ENCODE measurements around the gene AFF1. TPM values are rescaled to one million over a fixed set of nuclear protein-coding genes. Genes with fewer than 3 reads are reported as not detected.

The AFF1 gene
- total RNA-seq, 1 donor from 2014 or later, result 99.9 TPM

DNA sequence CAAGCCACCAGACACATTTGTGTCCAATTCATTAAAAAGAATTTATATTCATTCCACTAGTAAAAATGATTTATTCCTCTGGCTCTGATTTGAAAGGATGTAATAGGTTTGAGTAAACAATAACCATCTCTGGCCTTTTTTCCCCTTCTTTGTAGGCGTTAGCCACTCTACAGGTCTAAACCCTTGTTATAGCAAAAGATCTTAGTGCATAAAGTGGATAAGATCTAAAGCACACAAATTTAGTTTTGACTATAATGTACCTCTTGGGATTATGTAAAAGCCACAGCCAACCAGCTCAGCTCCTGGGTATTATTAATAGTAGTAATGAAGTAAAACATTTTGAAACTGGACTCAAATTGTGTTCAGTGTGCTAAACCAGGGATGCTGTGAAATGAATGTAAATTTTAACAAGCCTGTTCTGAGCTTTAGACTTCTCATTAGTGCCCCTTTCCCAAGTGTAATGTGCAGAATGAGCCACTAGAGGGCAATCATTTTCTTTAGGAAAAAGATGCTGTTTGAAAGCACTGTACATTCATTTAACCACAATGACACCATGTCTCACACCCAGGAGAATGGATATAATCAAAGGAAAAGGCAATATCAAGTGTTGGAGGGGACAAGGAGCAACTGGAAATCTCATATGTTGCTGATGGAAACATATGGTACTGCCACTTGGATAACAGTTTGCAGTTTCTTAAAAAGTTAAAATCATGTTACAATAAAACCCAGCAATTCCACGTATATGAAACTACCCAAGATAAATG, 215.9 kb downstream of the AFF1 start:
- peaks cover 25% of the 10 kb centered on the region for H3K4me1 ChIP-seq
- H3K27me3 ChIP-seq, result no peaks in the 10 kb centered on the region
- TF ChIP-seq, protein P1, sequence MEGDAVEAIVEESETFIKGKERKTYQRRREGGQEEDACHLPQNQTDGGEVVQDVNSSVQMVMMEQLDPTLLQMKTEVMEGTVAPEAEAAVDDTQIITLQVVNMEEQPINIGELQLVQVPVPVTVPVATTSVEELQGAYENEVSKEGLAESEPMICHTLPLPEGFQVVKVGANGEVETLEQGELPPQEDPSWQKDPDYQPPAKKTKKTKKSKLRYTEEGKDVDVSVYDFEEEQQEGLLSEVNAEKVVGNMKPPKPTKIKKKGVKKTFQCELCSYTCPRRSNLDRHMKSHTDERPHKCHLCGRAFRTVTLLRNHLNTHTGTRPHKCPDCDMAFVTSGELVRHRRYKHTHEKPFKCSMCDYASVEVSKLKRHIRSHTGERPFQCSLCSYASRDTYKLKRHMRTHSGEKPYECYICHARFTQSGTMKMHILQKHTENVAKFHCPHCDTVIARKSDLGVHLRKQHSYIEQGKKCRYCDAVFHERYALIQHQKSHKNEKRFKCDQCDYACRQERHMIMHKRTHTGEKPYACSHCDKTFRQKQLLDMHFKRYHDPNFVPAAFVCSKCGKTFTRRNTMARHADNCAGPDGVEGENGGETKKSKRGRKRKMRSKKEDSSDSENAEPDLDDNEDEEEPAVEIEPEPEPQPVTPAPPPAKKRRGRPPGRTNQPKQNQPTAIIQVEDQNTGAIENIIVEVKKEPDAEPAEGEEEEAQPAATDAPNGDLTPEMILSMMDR (IDR thresholded peaks at IDR 0.05), result peak; percentile 70 to 93 (median 81)
- TF ChIP-seq POLR2A (IDR thresholded peaks at IDR 0.05) (no peak), POLR2AphosphoS5 (IDR thresholded peaks at IDR 0.05; ENCODE audit: insufficient read depth in 1 of 2, low read depth in 1 of 2) (peak in 1 of 2 donors; percentile 31)
- no peaks in the 10 kb centered on the region for H3K9me3 ChIP-seq
- no peak overlapping the region for H3K27ac ChIP-seq
- DNase-seq (ENCODE audit: extremely low spot score in 2 of 2), result no peak
- no peaks in the 10 kb centered on the region for H3K36me3 ChIP-seq
- H3K4me3 ChIP-seq, result no peak overlapping the region
- intact Hi-C loops (cut with DNase I), result no loop called here

DNA sequence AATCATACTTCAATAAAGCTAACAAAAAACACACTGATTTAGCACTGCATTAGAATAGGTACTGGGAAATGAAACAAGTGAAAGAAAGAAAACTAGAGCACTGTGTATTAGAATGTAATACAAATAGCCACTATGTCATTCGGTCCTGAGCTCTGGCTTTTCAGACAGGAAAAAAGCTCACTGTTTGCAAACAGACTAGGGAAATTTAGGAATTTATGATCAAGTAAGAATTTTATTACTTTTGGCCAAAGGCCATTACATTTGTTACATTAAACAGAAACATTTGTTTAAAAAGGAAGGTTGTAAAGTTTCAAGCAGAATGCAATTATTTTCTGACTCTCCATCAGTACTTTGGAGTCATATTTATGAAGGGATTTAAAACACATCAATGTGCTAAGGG, 216.9 kb downstream of the AFF1 start:
- Histone ChIP-seq H3K4me3 (no peak overlapping the region), H3K36me3 (no peaks in the 10 kb centered on the region), H3K9me3 (no peaks in the 10 kb centered on the region), H3K4me1 (peaks cover 25% of the 10 kb centered on the region), H3K27ac (peak overlapping the region; percentile 24), H3K27me3 (no peaks in the 10 kb centered on the region)
- TF ChIP-seq POLR2AphosphoS5 (IDR thresholded peaks at IDR 0.05; ENCODE audit: insufficient read depth in 1 of 2, low read depth in 1 of 2), result no peak
- TF ChIP-seq, protein P1 (IDR thresholded peaks at IDR 0.05), result no peak
- TF ChIP-seq POLR2A (IDR thresholded peaks at IDR 0.05), result no peak
- intact Hi-C loops (cut with DNase I), result no loop called here
- DNase-seq (ENCODE audit: extremely low spot score in 2 of 2), result no peak

DNA sequence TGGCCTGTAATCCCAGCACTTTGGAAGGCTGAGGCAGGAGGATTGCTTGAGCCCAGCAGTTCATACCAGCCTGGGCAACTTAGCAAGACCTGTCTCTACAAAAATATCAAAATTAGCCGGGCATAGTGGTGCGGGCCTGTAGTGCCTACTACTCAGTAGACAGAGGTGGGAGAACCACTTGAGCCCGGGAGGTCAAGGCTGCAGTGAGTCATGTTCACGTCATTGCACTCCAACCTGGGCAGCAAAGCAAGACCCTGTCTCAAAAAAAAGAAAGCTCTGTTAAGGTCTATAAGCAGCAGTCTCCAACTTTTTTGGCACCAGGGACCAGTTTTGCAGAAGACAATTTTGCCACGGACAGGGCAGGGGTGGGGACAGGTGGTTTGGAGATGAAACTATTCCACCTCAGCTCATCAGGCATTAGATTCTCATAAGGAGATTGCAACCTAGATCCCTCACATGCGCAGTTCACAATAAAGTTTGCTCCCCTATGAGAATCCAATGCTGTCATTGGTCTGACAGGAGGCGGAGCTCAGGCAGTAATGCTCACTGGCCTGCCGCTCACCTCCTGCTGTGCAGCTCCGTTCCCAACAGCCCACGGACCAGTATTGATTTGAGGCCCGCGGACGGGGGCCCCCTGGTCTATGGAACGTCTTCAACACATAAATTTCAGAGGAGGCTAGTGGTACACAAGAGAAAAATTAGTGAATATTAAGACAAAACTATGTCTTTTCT, 217.7 kb downstream of the AFF1 start:
- intact Hi-C loops (cut with DNase I), result no loop called here
- TF ChIP-seq POLR2AphosphoS5 (IDR thresholded peaks at IDR 0.05; ENCODE audit: insufficient read depth in 1 of 2, low read depth in 1 of 2) (no peak), POLR2A (IDR thresholded peaks at IDR 0.05) (no peak)
- TF ChIP-seq, protein P1 (IDR thresholded peaks at IDR 0.05), result no peak
- H3K27ac ChIP-seq, result peak overlapping the region; percentile 24

DNA sequence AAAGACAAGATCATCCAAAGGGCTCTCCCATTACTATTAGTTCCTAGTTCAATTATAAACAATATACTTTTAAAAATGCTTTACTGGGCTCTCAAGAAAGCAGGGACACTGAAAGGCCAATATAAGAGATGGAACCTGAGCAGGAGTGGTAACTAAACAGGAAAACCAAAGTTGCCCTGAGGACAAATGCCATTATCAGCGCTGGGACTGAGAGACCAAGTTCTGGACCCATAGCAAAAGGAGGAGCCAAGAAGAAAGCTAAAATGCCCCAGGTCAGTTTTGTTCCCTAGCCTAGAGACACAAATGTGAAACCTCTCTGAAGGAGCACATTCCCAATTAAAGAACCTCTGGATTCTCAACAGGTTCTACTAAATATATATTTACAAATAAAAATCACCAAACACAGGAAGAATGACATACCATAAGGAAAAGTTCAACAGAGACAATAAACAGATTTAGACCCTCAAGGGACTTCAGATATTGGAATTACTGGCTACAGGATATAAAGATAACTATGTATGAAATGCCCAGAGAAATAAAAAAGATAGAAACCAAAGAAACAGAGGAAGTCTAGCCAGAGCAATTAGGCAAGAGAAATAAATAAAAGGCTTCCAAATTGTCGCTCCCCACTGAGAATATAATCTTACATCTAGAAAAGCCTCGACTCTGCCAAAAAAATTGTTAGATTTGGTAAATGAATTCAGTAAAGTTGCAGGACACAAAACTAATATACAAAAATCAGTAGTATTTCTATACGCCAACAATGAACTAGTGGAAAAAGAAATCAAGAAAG, 218.5 kb downstream of the AFF1 start:
- Histone ChIP-seq H3K36me3 (no peaks in the 10 kb centered on the region), H3K4me1 (peaks cover 25% of the 10 kb centered on the region), H3K4me3 (no peak overlapping the region), H3K9me3 (no peaks in the 10 kb centered on the region), H3K27me3 (no peaks in the 10 kb centered on the region), H3K27ac (no peak overlapping the region)
- no peak for DNase-seq (ENCODE audit: extremely low spot score in 2 of 2)
- no peak for TF ChIP-seq POLR2AphosphoS5 (IDR thresholded peaks at IDR 0.05; ENCODE audit: insufficient read depth in 1 of 2, low read depth in 1 of 2)
- TF ChIP-seq, protein P1 (IDR thresholded peaks at IDR 0.05), result no peak
- TF ChIP-seq POLR2A (IDR thresholded peaks at IDR 0.05), result no peak
- intact Hi-C loops (cut with DNase I), result no loop called here

More for the DNA sequence above, 217.7 kb downstream of the AFF1 start:
- Histone ChIP-seq H3K9me3 (no peaks in the 10 kb centered on the region), H3K4me3 (no peak overlapping the region), H3K36me3 (no peaks in the 10 kb centered on the region), H3K4me1 (peaks cover 25% of the 10 kb centered on the region), H3K27me3 (no peaks in the 10 kb centered on the region)
- no peak for DNase-seq (ENCODE audit: extremely low spot score in 2 of 2)
